OCI-LY1 (cell line): Measurements from ENCODE around the gene OR10H1.
"Not testable (repeated sequence)": the region's sequence is repeated elsewhere in the genome, so short reads cannot be mapped to it uniquely, and the experiment has no call there.

Source experiments
- H2AFZ ChIP-seq: fragments of 200-600 bp; sonication (generic), shearing (Covaris generic); 2 replicates; pipeline ENCODE4 v1.6.0; 2014; ENCODE audit warnings: antibody characterized with exemption, mild to moderate bottlenecking, low read length
- H3F3A ChIP-seq: fragments of 200-600 bp; sonication (generic), shearing (Covaris generic); 2 replicates; pipeline ENCODE4 v1.6.0; 2014; ENCODE audit warnings: mild to moderate bottlenecking, antibody characterized with exemption, low read length, moderate library complexity; ENCODE audit not compliant: insufficient read depth
- H3K27ac ChIP-seq: fragments of 200-600 bp; sonication (generic); 2 replicates; pipeline ENCODE4 v1.5.1; 2014; ENCODE audit warnings: low read length, mixed run types, mild to moderate bottlenecking, low read depth; ENCODE audit not compliant: poor library complexity, severe bottlenecking
- H3K27me3 ChIP-seq: fragments of 200-600 bp; sonication (generic); 2 replicates; pipeline ENCODE4 v1.6.0; 2014; ENCODE audit warnings: antibody characterized with exemption, mild to moderate bottlenecking, low read length, moderate library complexity; ENCODE audit not compliant: insufficient read depth
- H3K36me3 ChIP-seq: fragments of 200-600 bp; sonication (generic); 2 replicates; pipeline ENCODE4 v1.6.1; 2014; ENCODE audit warnings: mild to moderate bottlenecking, antibody characterized with exemption, low read length, moderate library complexity, mixed read lengths; ENCODE audit not compliant: insufficient read depth
- H3K4me1 ChIP-seq: fragments of 200-600 bp; sonication (generic); 2 replicates; pipeline ENCODE4 v1.5.1; 2014; ENCODE audit warnings: mild to moderate bottlenecking, low read length, moderate library complexity; ENCODE audit not compliant: insufficient read depth, severe bottlenecking
- H3K4me2 ChIP-seq: fragments of 200-600 bp; sonication (generic), shearing (Covaris generic); 2 replicates; pipeline ENCODE4 v1.6.1; 2014; ENCODE audit warnings: low read length
- H3K4me3 ChIP-seq: fragments of 200-600 bp; sonication (generic); 2 replicates; pipeline ENCODE4 v1.5.1; 2014; ENCODE audit warnings: low read length, low read depth, mild to moderate bottlenecking, mixed read lengths; ENCODE audit not compliant: poor library complexity, severe bottlenecking
- H3K79me2 ChIP-seq: fragments of 200-600 bp; shearing (Covaris generic); 2 replicates; pipeline ENCODE4 v1.6.1; 2016; ENCODE audit warnings: mixed run types, low read length, mixed read lengths; ENCODE audit not compliant: insufficient read depth
- H3K9ac ChIP-seq: fragments of 200-600 bp; sonication (generic), shearing (Covaris generic); 2 replicates; pipeline ENCODE4 v1.6.1; 2014; ENCODE audit warnings: mild to moderate bottlenecking, low read length, mixed read lengths
- H3K9me2 ChIP-seq: fragments of 200-600 bp; sonication (generic), shearing (Covaris generic); 2 replicates; pipeline ENCODE4 v1.6.1; 2014; ENCODE audit warnings: low read depth, mild to moderate bottlenecking, low read length, mixed read lengths
- H3K9me3 ChIP-seq: fragments of 200-600 bp; shearing (Covaris generic); 2 replicates; pipeline ENCODE4 v1.6.1; 2014; ENCODE audit warnings: low read length, mixed read lengths
- H4K20me1 ChIP-seq: fragments of 200-600 bp; sonication (generic), shearing (Covaris generic); 2 replicates; pipeline ENCODE4 v1.6.0; 2016; ENCODE audit warnings: mild to moderate bottlenecking, low read length; ENCODE audit not compliant: insufficient read depth
- CTCF ChIP-seq: fragments of 200-600 bp; sonication (generic), shearing (Covaris generic); IDR thresholded peaks from 2 replicates; pipeline ENCODE4 v1.5.1; 2017; ENCODE audit warnings: mild to moderate bottlenecking, antibody characterized with exemption, low read length, moderate library complexity, mixed read lengths
- EZH2 ChIP-seq: fragments of 200-600 bp; sonication (generic), shearing (Covaris generic); IDR thresholded peaks from 2 replicates; pipeline ENCODE4 v1.8.0; 2017; ENCODE audit warnings: borderline replicate concordance, mixed run types, mild to moderate bottlenecking, antibody characterized with exemption, low read length, moderate library complexity, mixed read lengths

The OR10H1 gene

DNA sequence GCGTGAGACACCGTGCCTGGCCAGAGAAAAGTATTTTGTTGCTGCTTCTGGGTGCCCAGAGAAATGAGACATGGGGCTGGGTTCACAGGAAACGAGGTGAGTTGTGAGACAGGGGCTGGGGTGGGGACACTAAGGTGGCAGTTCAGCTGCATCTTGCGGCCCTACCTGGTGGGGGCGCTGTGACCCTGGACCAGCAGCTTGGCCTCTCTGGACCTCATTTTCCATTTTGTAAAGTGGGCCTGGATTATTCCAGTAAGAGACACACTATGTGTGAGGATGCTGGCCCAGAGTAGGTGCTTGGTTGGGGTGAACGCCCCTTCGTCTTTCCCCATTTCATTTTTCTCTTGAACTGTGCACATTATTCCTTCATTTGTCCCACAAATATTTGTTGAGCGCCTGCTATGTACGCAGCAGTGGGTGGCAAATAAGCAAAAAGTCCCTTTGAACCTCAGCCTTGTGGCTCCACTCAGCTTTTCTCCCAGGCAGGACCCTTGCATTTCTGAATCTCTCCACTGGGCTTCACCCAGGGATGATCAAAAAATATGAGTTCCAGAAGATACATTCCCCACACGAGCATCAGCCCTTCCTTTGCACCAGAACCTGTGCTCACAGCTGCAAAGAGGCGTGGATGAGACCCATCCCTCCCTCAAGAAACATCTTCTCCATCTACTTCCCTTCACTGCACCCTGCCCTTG, 26.6 kb upstream of the OR10H1 start:
- Histone ChIP-seq H3K4me2 (no peak overlapping the region), H3K27ac (no peak overlapping the region), H3K4me1 (peaks cover 2% of the 10 kb centered on the region), H3K4me3 (no peak overlapping the region), H3K9me3 (no peaks in the 10 kb centered on the region), H3K79me2 (no peaks in the 10 kb centered on the region), H2AFZ (no peak overlapping the region), H3K36me3 (no peaks in the 10 kb centered on the region), H4K20me1 (no peaks in the 10 kb centered on the region), H3K9me2 (no peaks in the 10 kb centered on the region), H3K27me3 (no peaks in the 10 kb centered on the region), H3F3A (no peaks in the 10 kb centered on the region), H3K9ac (no peak overlapping the region)
- TF ChIP-seq CTCF (peak; percentile 29; the same call in 1 of the 2 replicates), EZH2 (no peak)

- Histone ChIP-seq H3K27ac (no peak overlapping the region), H3K9me3 (no peaks in the 10 kb centered on the region; the same call in 1 of the 2 replicates), H4K20me1 (no peaks in the 10 kb centered on the region), H3K4me1 (peaks cover 7% of the 10 kb centered on the region), H3K79me2 (no peaks in the 10 kb centered on the region), H3K27me3 (no peaks in the 10 kb centered on the region; the same call in 1 of the 2 replicates), H3K36me3 (no peaks in the 10 kb centered on the region), H3K9ac (no peak overlapping the region), H3K4me2 (no peak overlapping the region), H3K9me2 (no peaks in the 10 kb centered on the region), H3F3A (no peaks in the 10 kb centered on the region), H3K4me3 (no peak overlapping the region), H2AFZ (no peak overlapping the region)
- TF ChIP-seq EZH2 = no peak
- no peak for TF ChIP-seq CTCF
Observed at GRCh38 chr19:15840833-15841232, 25.4 kb upstream of the OR10H1 start.

DNA sequence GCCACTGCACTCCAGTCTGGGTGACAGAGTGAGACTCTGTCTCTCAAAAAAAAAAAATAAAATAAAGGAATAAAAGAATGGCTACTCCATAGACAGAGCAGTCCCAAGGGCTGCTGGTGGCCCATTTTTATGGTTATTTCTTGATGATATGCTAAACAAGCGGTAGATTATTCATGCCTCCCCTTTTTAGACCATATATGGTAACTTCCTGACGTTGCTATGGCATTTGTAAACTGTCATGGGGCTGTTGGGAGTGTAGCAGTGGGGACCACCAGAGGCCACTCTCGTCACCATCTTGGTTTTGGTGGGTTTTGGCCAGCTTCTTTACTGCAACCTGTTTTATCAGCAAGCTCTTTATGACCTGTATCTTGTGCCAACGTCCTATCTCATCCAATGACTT, 24.4 kb upstream of the OR10H1 start:
- H3F3A ChIP-seq, H3K9me3 ChIP-seq, H3K4me2 ChIP-seq, H3K27ac ChIP-seq, H3K4me1 ChIP-seq, H3K36me3 ChIP-seq, H3K9ac ChIP-seq, H3K27me3 ChIP-seq, H2AFZ ChIP-seq, H3K4me3 ChIP-seq, H4K20me1 ChIP-seq, H3K79me2 ChIP-seq, H3K9me2 ChIP-seq: not testable (repeated sequence)

- no peaks in the 10 kb centered on the region for H3K36me3 ChIP-seq
- H3K4me2 ChIP-seq = no peak overlapping the region
- TF ChIP-seq CTCF (no peak), EZH2 (no peak)
- no peaks in the 10 kb centered on the region; the same call in 1 of the 2 replicates for H3K9me3 ChIP-seq
- no peaks in the 10 kb centered on the region for H3K9me2 ChIP-seq
- no peaks in the 10 kb centered on the region for H3F3A ChIP-seq
- peaks cover 7% of the 10 kb centered on the region for H3K4me1 ChIP-seq
- H3K27ac ChIP-seq = no peak overlapping the region
- no peak overlapping the region for H2AFZ ChIP-seq
- no peak overlapping the region for H3K9ac ChIP-seq
- no peaks in the 10 kb centered on the region for H4K20me1 ChIP-seq
- H3K79me2 ChIP-seq = no peaks in the 10 kb centered on the region
- no peak overlapping the region for H3K4me3 ChIP-seq
- no peaks in the 10 kb centered on the region; the same call in 1 of the 2 replicates for H3K27me3 ChIP-seq
Observed at GRCh38 chr19:15838351-15838750, 22.9 kb upstream of the OR10H1 start.
